SK-N-SH (cell line): Measurements from ENCODE around the gene CFAP251. TPM values are rescaled to one million over a fixed set of nuclear protein-coding genes. Genes with fewer than 3 reads are reported as not detected.

Source experiments
- CTCF ChIA-PET: fragments of 300-600, 350-600 bp; formaldehyde crosslinking; extraction: SDS; loops from one replicate; lab custom pipeline; 2021; lab: Yijun Ruan, JAX
- POLR2A ChIA-PET: fragments of 350-600 bp; sonication (Branson Sonifier 250); formaldehyde crosslinking; extraction: SDS; loops from one replicate; lab custom pipeline; 2020; ENCODE audit warnings: antibody characterized with exemption, inconsistent platforms; lab: Yijun Ruan, JAX
- DNase-seq: peaks from one replicate; pipeline ENCODE4 v3.0.0; 2012
- H2AFZ ChIP-seq: fragments of 200-600 bp; sonication (generic); 2 replicates; pipeline ENCODE4 v1.8.1; 2016; ENCODE audit warnings: antibody characterized with exemption, mild to moderate bottlenecking, low read depth
- H3F3A ChIP-seq: fragments of 200-600 bp; sonication (generic); replicated peaks from 2 replicates; pipeline ENCODE3; 2016; ENCODE audit warnings: antibody characterized with exemption, mild to moderate bottlenecking; ENCODE audit not compliant: insufficient read depth
- H3K27ac ChIP-seq, 2 experiments: fragments of 200-500 bp in 1 of 2; fragments of 200-600 bp in 1 of 2; sonication (Bioruptor generic) in 1 of 2; sonication (generic), shearing (Covaris generic) in 1 of 2; 2 replicates each; pipeline versions ENCODE4 v1.5.1 to v1.6.1; 2014 to 2016; ENCODE audit warnings: low read depth in 2 of 2, inconsistent platforms in 1 of 2, low read length in 1 of 2, mild to moderate bottlenecking in 1 of 2, mixed read lengths in 1 of 2
- H3K27me3 ChIP-seq: fragments of 200-600 bp; sonication (generic), shearing (Covaris generic); 2 replicates; pipeline ENCODE4 v1.6.1; 2016; ENCODE audit warnings: mixed run types; ENCODE audit not compliant: insufficient read depth
- H3K36me3 ChIP-seq, 2 experiments: fragments of 200-500 bp in 1 of 2; fragments of 200-600 bp in 1 of 2; sonication (Bioruptor generic) in 1 of 2; sonication (generic) in 1 of 2; replicated peaks in 1 of 2; 2 replicates each; pipeline versions ENCODE3 to v1.5.1; 2014 to 2016; ENCODE audit warnings: low read length in 1 of 2, mild to moderate bottlenecking in 1 of 2; ENCODE audit not compliant: insufficient read depth in 2 of 2, control insufficient read depth in 1 of 2
- H3K4me1 ChIP-seq, 2 experiments: fragments of 200-500 bp in 1 of 2; fragments of 200-600 bp in 1 of 2; sonication (Bioruptor generic) in 1 of 2; sonication (generic), shearing (Covaris generic) in 1 of 2; 2 replicates each; pipeline versions ENCODE4 v1.5.1 to v1.6.1; 2014 to 2016; ENCODE audit warnings: low read depth in 1 of 2, low read length in 1 of 2, mixed run types in 1 of 2; ENCODE audit not compliant: insufficient read depth in 2 of 2, control insufficient read depth in 1 of 2
- H3K4me2 ChIP-seq: fragments of 200-600 bp; sonication (generic), shearing (Covaris generic); 2 replicates; pipeline ENCODE4 v1.6.1; 2017; ENCODE audit warnings: mixed run types
- H3K4me3 ChIP-seq, 2 experiments: fragments of 200-500 bp in 1 of 2; fragments of 200-600 bp in 1 of 2; sonication (Bioruptor generic) in 1 of 2; sonication (generic), shearing (Covaris generic) in 1 of 2; 2 replicates each; pipeline versions ENCODE4 v1.5.1 to v1.8.1; 2014 to 2016; ENCODE audit warnings: low read depth in 2 of 2, inconsistent platforms in 1 of 2, low read length in 1 of 2, mild to moderate bottlenecking in 1 of 2, mixed read lengths in 1 of 2, moderate library complexity in 1 of 2
- H3K79me2 ChIP-seq: fragments of 200-600 bp; sonication (generic); 2 replicates; pipeline ENCODE4 v1.8.1; 2017; ENCODE audit warnings: mild to moderate bottlenecking; ENCODE audit not compliant: insufficient read depth
- H3K9ac ChIP-seq: fragments of 200-600 bp; sonication (generic); 2 replicates; pipeline ENCODE4 v1.6.1; 2017; ENCODE audit warnings: mixed run types
- H3K9me2 ChIP-seq: fragments of 200-600 bp; sonication (generic); 2 replicates; pipeline ENCODE4 v1.6.1; 2017; ENCODE audit warnings: mixed run types
- H3K9me3 ChIP-seq: fragments of 200-600 bp; sonication (generic); 2 replicates; pipeline ENCODE4 v1.6.1; 2017; ENCODE audit warnings: mixed run types, mild to moderate bottlenecking, moderate library complexity
- H4K20me1 ChIP-seq: fragments of 200-600 bp; sonication (generic); 2 replicates; pipeline ENCODE4 v1.6.1; 2017; ENCODE audit warnings: mild to moderate bottlenecking, mixed run types; ENCODE audit not compliant: insufficient read depth
- ELF1 ChIP-seq: IDR thresholded peaks from 2 replicates; pipeline ENCODE4 v1.4.0; 2012
- FOSL2 ChIP-seq: IDR thresholded peaks from 2 replicates; pipeline ENCODE4 v1.4.0; 2012; ENCODE audit warnings: low read depth, mild to moderate bottlenecking, moderate library complexity, borderline replicate concordance
- FOXJ3 ChIP-seq: sonication (generic); formaldehyde crosslinking; IDR thresholded peaks from 2 replicates; pipeline ENCODE4 v1.5.1; 2020; ENCODE audit warnings: mild to moderate bottlenecking, missing genetic modification reagents
- FOXM1 ChIP-seq: IDR thresholded peaks from 2 replicates; pipeline ENCODE4 v1.4.0; 2012; ENCODE audit warnings: low read depth, mild to moderate bottlenecking
- GATA2 ChIP-seq: sonication (generic); formaldehyde crosslinking; IDR thresholded peaks from 2 replicates; pipeline ENCODE4 v1.5.0; 2020; ENCODE audit warnings: mild to moderate bottlenecking, missing genetic modification reagents
- JUND ChIP-seq: IDR thresholded peaks from 2 replicates; pipeline ENCODE4 v1.4.0; 2012
- MEF2A ChIP-seq: IDR thresholded peaks from 2 replicates; pipeline ENCODE4 v1.4.0; 2012; ENCODE audit warnings: low read depth, borderline replicate concordance
- NFIC ChIP-seq: IDR thresholded peaks from 2 replicates; pipeline ENCODE4 v1.4.0; 2012; ENCODE audit warnings: borderline replicate concordance
- POLR2AphosphoS5 ChIP-seq: IDR thresholded peaks from 2 replicates; pipeline ENCODE4 v1.6.1; 2012; ENCODE audit warnings: low read depth, low read length
- RAD21 ChIP-seq: IDR thresholded peaks from 2 replicates; pipeline ENCODE4 v1.6.1; 2012; ENCODE audit warnings: mild to moderate bottlenecking, low read length
- SIN3A ChIP-seq: IDR thresholded peaks from 2 replicates; pipeline ENCODE4 v1.6.1; 2012; ENCODE audit warnings: low read depth, mild to moderate bottlenecking, low read length, moderate library complexity, borderline replicate concordance
- TAF1 ChIP-seq: IDR thresholded peaks from 2 replicates; pipeline ENCODE4 v1.6.1; 2012; ENCODE audit warnings: low read depth, mild to moderate bottlenecking, low read length, moderate library complexity, borderline replicate concordance
- TCF12 ChIP-seq: IDR thresholded peaks from 2 replicates; pipeline ENCODE4 v1.4.0; 2012
- YY1 ChIP-seq: IDR thresholded peaks from 2 replicates; pipeline ENCODE4 v1.4.0; 2012; ENCODE audit warnings: low read depth, mild to moderate bottlenecking
- WGBS: methylation state at CpG from one replicate; pipeline ENCODE4 v1.1.6; 2017; ENCODE audit warnings: low lambda C conversion rate; 5-methylcytosine and 5-hydroxymethylcytosine counted together
- polyA plus RNA-seq, 3 experiments: library from polyadenylated mRNA; depleted of rRNA; stranded (reverse); fragments of >200 nt; gene quantifications; 2 replicates each; pipeline ENCODE4 v1.2.3, GENCODE V29; 2012
- TF ChIP-seq, protein P1 (sequence below): fragments of 150-350 bp; IDR thresholded peaks from 2 replicates; pipeline ENCODE4 v1.6.1; 2016; ENCODE audit warnings: mild to moderate bottlenecking, low read depth, low read length
- TF ChIP-seq, protein P2 (sequence below): IDR thresholded peaks from 2 replicates; pipeline ENCODE4 v1.4.0; 2012; ENCODE audit warnings: low read depth, borderline replicate concordance
- TF ChIP-seq, protein P3 (sequence below): IDR thresholded peaks from 2 replicates; pipeline ENCODE4 v1.6.1; 2012; ENCODE audit warnings: mild to moderate bottlenecking, low read depth, low read length, moderate library complexity

The CFAP251 gene
- polyA plus RNA-seq, 1 of the 3 experiments (the other 2 are of a cell fraction): 5.7 TPM

DNA sequence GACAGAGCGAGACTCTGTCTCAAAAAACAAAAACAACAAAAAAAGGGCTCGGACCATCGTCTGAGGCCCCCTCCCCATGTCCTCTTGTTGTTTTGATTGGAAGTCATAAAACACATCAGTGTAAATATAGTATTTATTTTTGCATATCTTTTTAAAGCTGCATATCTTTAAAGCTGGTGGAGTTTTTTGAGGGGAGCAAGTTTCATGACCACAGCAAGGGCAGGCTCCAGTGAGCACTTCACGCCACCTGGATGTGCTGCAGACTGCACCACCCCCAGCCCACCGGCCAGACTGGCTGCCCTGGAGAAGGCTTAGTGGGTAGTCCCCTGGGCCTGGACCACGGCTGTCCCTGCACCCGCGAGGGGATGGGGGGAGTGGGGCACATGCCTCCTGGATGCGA, 91.3 kb downstream of the CFAP251 start:
- Histone ChIP-seq H3K79me2 (no peaks in the 10 kb centered on the region), H3K4me3 (no peak overlapping the region), H3F3A (no peaks in the 10 kb centered on the region), H3K9me3 (no peaks in the 10 kb centered on the region), H3K9me2 (no peaks in the 10 kb centered on the region), H3K4me1 (no peaks in the 10 kb centered on the region), H4K20me1 (no peaks in the 10 kb centered on the region), H2AFZ (no peak overlapping the region), H3K27ac (no peak overlapping the region), H3K9ac (no peak overlapping the region), H3K36me3 (no peaks in the 10 kb centered on the region), H3K4me2 (no peak overlapping the region), H3K27me3 (no peaks in the 10 kb centered on the region)
- 88% methylated on average over 4 of the region's 9 CpGs for WGBS
- ChIA-PET POLR2A (no interaction called here), CTCF (interaction anchor here (1.6 kb wide), 1 partner anchor 10 kb away, joined by 5 read pairs; no protein-coding TSS in a partner anchor)
- DNase-seq: no peak
- no peak for TF ChIP-seq SIN3A
- TF ChIP-seq TAF1: no peak
- TF ChIP-seq FOXJ3: no peak
- TF ChIP-seq FOSL2: no peak
- no peak for TF ChIP-seq FOXM1
- no peak for TF ChIP-seq ELF1
- TF ChIP-seq, protein P1, sequence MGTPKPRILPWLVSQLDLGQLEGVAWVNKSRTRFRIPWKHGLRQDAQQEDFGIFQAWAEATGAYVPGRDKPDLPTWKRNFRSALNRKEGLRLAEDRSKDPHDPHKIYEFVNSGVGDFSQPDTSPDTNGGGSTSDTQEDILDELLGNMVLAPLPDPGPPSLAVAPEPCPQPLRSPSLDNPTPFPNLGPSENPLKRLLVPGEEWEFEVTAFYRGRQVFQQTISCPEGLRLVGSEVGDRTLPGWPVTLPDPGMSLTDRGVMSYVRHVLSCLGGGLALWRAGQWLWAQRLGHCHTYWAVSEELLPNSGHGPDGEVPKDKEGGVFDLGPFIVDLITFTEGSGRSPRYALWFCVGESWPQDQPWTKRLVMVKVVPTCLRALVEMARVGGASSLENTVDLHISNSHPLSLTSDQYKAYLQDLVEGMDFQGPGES: no peak
- TF ChIP-seq GATA2 (CRISPR knock-in tag): no peak
- TF ChIP-seq, protein P2, sequence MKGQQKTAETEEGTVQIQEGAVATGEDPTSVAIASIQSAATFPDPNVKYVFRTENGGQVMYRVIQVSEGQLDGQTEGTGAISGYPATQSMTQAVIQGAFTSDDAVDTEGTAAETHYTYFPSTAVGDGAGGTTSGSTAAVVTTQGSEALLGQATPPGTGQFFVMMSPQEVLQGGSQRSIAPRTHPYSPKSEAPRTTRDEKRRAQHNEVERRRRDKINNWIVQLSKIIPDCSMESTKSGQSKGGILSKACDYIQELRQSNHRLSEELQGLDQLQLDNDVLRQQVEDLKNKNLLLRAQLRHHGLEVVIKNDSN: no peak
- no peak for TF ChIP-seq POLR2AphosphoS5
- TF ChIP-seq NFIC: no peak
- TF ChIP-seq YY1: no peak
- TF ChIP-seq TCF12: no peak
- no peak for TF ChIP-seq JUND
- no peak for TF ChIP-seq RAD21
- TF ChIP-seq MEF2A: no peak
- TF ChIP-seq, protein P3, sequence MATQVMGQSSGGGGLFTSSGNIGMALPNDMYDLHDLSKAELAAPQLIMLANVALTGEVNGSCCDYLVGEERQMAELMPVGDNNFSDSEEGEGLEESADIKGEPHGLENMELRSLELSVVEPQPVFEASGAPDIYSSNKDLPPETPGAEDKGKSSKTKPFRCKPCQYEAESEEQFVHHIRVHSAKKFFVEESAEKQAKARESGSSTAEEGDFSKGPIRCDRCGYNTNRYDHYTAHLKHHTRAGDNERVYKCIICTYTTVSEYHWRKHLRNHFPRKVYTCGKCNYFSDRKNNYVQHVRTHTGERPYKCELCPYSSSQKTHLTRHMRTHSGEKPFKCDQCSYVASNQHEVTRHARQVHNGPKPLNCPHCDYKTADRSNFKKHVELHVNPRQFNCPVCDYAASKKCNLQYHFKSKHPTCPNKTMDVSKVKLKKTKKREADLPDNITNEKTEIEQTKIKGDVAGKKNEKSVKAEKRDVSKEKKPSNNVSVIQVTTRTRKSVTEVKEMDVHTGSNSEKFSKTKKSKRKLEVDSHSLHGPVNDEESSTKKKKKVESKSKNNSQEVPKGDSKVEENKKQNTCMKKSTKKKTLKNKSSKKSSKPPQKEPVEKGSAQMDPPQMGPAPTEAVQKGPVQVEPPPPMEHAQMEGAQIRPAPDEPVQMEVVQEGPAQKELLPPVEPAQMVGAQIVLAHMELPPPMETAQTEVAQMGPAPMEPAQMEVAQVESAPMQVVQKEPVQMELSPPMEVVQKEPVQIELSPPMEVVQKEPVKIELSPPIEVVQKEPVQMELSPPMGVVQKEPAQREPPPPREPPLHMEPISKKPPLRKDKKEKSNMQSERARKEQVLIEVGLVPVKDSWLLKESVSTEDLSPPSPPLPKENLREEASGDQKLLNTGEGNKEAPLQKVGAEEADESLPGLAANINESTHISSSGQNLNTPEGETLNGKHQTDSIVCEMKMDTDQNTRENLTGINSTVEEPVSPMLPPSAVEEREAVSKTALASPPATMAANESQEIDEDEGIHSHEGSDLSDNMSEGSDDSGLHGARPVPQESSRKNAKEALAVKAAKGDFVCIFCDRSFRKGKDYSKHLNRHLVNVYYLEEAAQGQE: no peak
